GM23338 (cell line): ENCODE results near the gene HOXB4. TPM values are rescaled to one million over a fixed set of nuclear protein-coding genes. Genes with fewer than 3 reads are reported as not detected.
A peak's percentile ranks its signal among the peaks of the same experiment; 100 is the strongest.

Source experiments
- ATAC-seq: fragments of 200-7000 bp; cut with Tn5 transposase; 3 replicates; pipeline ENCODE4 v1.9.1; 2020
- DNase-seq: peaks from one replicate; pipeline ENCODE4 v3.0.0-alpha.2; 2015; ENCODE audit warnings: low spot score
- H2AFZ ChIP-seq: fragments of 200-600 bp; sonication (generic); 2 replicates; pipeline ENCODE4 v1.8.0; 2016; ENCODE audit warnings: antibody characterized with exemption, mild to moderate bottlenecking, moderate library complexity
- H3F3A ChIP-seq: fragments of 200-600 bp; sonication (generic); replicated peaks from 2 replicates; pipeline ENCODE4 v1.8.0; 2017; ENCODE audit warnings: antibody characterized with exemption, mixed run types, low read depth
- H3K27ac ChIP-seq: fragments of 200-600 bp; sonication (generic); 2 replicates; pipeline ENCODE4 v1.6.1; 2016; ENCODE audit warnings: low read depth
- H3K27me3 ChIP-seq: fragments of 200-600 bp; sonication (generic); 2 replicates; pipeline ENCODE4 v1.8.0; 2016; ENCODE audit warnings: mild to moderate bottlenecking, mixed run types, moderate library complexity; ENCODE audit not compliant: insufficient read depth
- H3K36me3 ChIP-seq: fragments of 200-600 bp; sonication (generic); 2 replicates; pipeline ENCODE4 v1.8.0; 2016; ENCODE audit warnings: mild to moderate bottlenecking; ENCODE audit not compliant: insufficient read depth
- H3K4me1 ChIP-seq: fragments of 200-600 bp; sonication (generic); 2 replicates; pipeline ENCODE4 v1.8.0; 2016; ENCODE audit warnings: mild to moderate bottlenecking, moderate library complexity; ENCODE audit not compliant: insufficient read depth
- H3K4me2 ChIP-seq: fragments of 200-600 bp; sonication (generic); 2 replicates; pipeline ENCODE4 v1.7.1; 2017; ENCODE audit warnings: mixed run types
- H3K4me3 ChIP-seq: fragments of 200-600 bp; sonication (generic); 2 replicates; pipeline ENCODE4 v1.6.1; 2016; ENCODE audit warnings: mixed run types
- H3K79me2 ChIP-seq: fragments of 200-600 bp; sonication (generic); replicated peaks from 2 replicates; pipeline ENCODE4 v1.8.0; 2017; ENCODE audit warnings: mild to moderate bottlenecking; ENCODE audit not compliant: insufficient read depth
- H3K9me2 ChIP-seq: fragments of 200-600 bp; sonication (generic); 2 replicates; pipeline ENCODE4 v1.8.0; 2017; ENCODE audit not compliant: insufficient read depth
- H4K20me1 ChIP-seq: fragments of 200-600 bp; sonication (generic); replicated peaks from 2 replicates; pipeline ENCODE4 v1.8.0; 2017; ENCODE audit warnings: mild to moderate bottlenecking; ENCODE audit not compliant: insufficient read depth
- H3K27ac Mint-ChIP-seq: 2 replicates; pipeline ENCODE4 v1.8.0; 2020; ENCODE audit warnings: inconsistent platforms, mild to moderate bottlenecking, moderate library complexity, mixed read lengths
- H3K27me3 Mint-ChIP-seq: 3 replicates; pipeline ENCODE4 v1.8.0; 2022; ENCODE audit warnings: low read depth, mild to moderate bottlenecking, moderate library complexity, mixed read lengths, inconsistent platforms; ENCODE audit not compliant: insufficient read depth, poor library complexity
- H3K36me3 Mint-ChIP-seq: 3 replicates; pipeline ENCODE4 v1.8.0; 2021; ENCODE audit warnings: low read depth, mild to moderate bottlenecking, inconsistent platforms, moderate library complexity, mixed read lengths
- H3K4me1 Mint-ChIP-seq: 3 replicates; pipeline ENCODE4 v1.8.0; 2020; ENCODE audit warnings: mild to moderate bottlenecking, inconsistent platforms, mixed read lengths
- H3K4me3 Mint-ChIP-seq: 3 replicates; pipeline ENCODE4 v1.8.0; 2021; ENCODE audit warnings: moderate library complexity, mild to moderate bottlenecking, inconsistent platforms, mixed read lengths
- H3K9me3 Mint-ChIP-seq: 3 replicates; pipeline ENCODE4 v1.8.0; 2020; ENCODE audit warnings: moderate library complexity, mild to moderate bottlenecking, inconsistent platforms, mixed read lengths
- CREB1 ChIP-seq: fragments of 250-450 bp; sonication (Bioruptor Pico); IDR thresholded peaks from 2 replicates; pipeline ENCODE4 v1.5.0; 2020; ENCODE audit warnings: low read depth, mild to moderate bottlenecking, moderate library complexity
- EZH2 ChIP-seq: fragments of 200-600 bp; sonication (generic); IDR thresholded peaks from one replicate; pipeline ENCODE4 v1.8.0; 2017; ENCODE audit warnings: antibody characterized with exemption, mild to moderate bottlenecking, low read depth; ENCODE audit not compliant: unreplicated experiment
- polyA plus RNA-seq: library from polyadenylated mRNA; unstranded; fragments of >200 nt; fragmentation: Nextera tagmentation; extraction: Ambion mirVana; gene quantifications from 2 replicates; pipeline ENCODE4 v1.2.1, GENCODE V29; 2016
- total RNA-seq: library from RNA; depleted of rRNA; stranded (reverse); fragments of >200 nt; shearing (Covaris generic); gene quantifications from 2 replicates; pipeline ENCODE4 v1.2.3, GENCODE V29; 2014
- TF ChIP-seq, protein P1 (sequence below), 2 experiments: fragments of 200-600 bp in 1 of 2; sonication (generic) in 1 of 2; conservative IDR thresholded peaks; 2 replicates each; pipeline versions ENCODE4 v1.5.1 to v1.6.1; 2016 to 2017; ENCODE audit warnings: antibody characterized with exemption in 2 of 2, low read depth in 2 of 2, mild to moderate bottlenecking in 2 of 2, moderate library complexity in 1 of 2
- TF ChIP-seq, protein P2 (sequence below): fragments of 250-450 bp; sonication (Bioruptor Pico); IDR thresholded peaks from 2 replicates; pipeline ENCODE4 v1.5.0; 2020; ENCODE audit warnings: mild to moderate bottlenecking, moderate library complexity

The HOXB4 gene
- total and polyA plus RNA-seq, 2 experiments from 2014 or later: not detected

DNA sequence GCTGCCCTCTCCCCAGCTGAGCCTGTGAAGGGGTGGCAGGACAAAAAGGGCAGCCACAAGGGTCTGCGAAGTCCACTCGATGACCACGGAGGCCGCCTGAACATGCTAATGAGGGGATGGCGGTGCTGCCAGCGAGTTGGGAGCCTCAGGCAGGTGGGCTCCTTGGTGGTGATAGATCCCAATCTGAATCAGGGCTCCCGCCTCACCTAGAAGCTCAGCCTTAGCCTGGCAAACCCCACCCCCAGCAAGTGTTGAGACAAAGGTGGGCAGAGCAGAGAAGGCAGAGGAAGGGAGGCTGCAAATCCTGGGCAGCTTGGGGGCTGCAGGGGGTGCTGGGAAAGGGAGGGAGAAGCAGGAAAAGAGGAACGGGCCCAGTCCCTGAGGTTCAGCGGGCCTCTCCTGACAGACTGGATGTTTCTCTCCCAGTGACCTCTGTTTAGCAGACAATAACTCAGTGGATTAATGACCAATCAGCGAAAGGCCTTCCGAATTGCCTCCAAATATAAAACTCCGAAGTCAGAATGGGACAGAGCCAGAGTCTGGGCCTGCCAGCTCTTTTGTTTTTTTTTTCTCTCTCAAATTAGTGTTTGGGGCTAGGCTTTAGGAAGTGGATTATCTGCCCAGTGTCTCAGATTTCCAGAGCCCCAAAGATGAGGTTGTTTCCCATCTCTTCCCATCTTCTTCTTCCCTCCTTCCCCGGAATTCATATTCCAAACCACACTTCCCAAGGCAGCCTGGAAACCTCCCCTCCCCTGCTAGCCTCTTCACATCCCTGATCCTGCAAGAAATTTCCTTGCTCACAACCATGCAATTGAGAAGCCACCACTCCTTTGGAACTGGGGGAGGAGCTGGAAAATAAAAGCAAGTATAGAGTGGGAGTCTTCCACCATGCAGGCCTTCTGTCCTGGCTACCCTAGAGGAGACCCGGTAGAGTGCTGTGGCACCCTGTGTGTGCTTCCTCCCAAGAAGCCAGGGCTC lies 18.0 kb downstream of the HOXB4 start:
- Histone ChIP-seq H3K36me3 (no peaks in the 10 kb centered on the region), H3K9me2 (no peaks in the 10 kb centered on the region), H3K27me3 (peaks cover 100% of the 10 kb centered on the region), H3K4me3 (0 out of 2 replicates have a peak overlapping the region, but pooled peaks have one; percentile 30), H2AFZ (no peak overlapping the region), H3K79me2 (no peaks in the 10 kb centered on the region), H4K20me1 (peaks cover 67% of the 10 kb centered on the region), H3K4me1 (peaks cover 47% of the 10 kb centered on the region), H3F3A (peaks cover 53% of the 10 kb centered on the region), H3K27ac (no peak overlapping the region), H3K4me2 (peak overlapping the region; percentile 67)
- Mint-ChIP-seq H3K27ac (no peak overlapping the region), H3K4me3 (no peak overlapping the region), H3K27me3 (peaks cover 87% of the 10 kb centered on the region), H3K36me3 (no peaks in the 10 kb centered on the region), H3K9me3 (no peaks in the 10 kb centered on the region; the same call in 2 of the 3 replicates), H3K4me1 (peaks cover 23% of the 10 kb centered on the region)
- no peak for ATAC-seq
- TF ChIP-seq CREB1 (no peak), EZH2 (peak; percentile 67)
- TF ChIP-seq, protein P1, sequence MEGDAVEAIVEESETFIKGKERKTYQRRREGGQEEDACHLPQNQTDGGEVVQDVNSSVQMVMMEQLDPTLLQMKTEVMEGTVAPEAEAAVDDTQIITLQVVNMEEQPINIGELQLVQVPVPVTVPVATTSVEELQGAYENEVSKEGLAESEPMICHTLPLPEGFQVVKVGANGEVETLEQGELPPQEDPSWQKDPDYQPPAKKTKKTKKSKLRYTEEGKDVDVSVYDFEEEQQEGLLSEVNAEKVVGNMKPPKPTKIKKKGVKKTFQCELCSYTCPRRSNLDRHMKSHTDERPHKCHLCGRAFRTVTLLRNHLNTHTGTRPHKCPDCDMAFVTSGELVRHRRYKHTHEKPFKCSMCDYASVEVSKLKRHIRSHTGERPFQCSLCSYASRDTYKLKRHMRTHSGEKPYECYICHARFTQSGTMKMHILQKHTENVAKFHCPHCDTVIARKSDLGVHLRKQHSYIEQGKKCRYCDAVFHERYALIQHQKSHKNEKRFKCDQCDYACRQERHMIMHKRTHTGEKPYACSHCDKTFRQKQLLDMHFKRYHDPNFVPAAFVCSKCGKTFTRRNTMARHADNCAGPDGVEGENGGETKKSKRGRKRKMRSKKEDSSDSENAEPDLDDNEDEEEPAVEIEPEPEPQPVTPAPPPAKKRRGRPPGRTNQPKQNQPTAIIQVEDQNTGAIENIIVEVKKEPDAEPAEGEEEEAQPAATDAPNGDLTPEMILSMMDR (conservative IDR thresholded peaks at IDR 0.05; ENCODE audit: low read depth in 2 of 2): 0 out of 4 replicates have a peak, but pooled peaks of 1 of the 2 experiments have one; percentile 2
- no peak for DNase-seq

DNA sequence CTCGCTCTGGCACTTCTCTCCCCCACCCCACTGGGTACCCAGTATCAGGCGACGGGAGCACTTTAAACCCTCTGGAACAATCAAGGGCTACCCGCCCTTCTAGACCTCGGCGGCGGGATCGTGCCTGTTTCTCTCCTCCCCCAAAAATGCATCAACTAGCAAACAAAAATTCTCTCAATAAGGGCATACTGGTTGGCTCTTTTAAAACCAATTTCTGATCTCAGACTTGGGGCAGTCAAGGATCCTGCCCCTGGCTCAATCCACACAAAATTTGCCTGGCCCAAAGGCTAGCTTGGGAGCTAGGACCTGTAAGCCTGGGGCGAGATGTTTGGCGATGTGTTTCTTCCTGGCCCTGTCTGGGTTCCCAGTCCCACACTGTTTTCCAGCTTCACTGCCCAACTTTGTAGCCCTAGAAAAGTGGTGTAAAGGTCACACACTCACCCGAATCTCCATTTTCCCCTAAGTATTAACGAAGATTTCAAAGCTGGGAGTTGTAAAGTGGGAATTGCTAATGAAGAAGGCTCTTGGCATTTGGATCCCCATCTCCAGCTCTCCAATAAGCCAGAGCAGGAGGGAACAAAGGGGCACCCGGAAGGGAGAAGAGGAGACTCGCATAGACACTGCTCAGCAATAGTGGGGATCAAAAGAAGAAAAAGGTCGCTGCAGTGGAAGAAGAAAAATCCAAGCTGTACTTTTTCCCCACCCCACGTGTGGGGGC lies 18.9 kb downstream of the HOXB4 start:
- Histone ChIP-seq H2AFZ (no peak overlapping the region), H3K36me3 (no peaks in the 10 kb centered on the region), H3K79me2 (no peaks in the 10 kb centered on the region), H3F3A (peaks cover 48% of the 10 kb centered on the region), H3K4me1 (peaks cover 47% of the 10 kb centered on the region), H3K27ac (no peak overlapping the region), H4K20me1 (peaks cover 65% of the 10 kb centered on the region), H3K27me3 (peaks cover 100% of the 10 kb centered on the region), H3K9me2 (no peaks in the 10 kb centered on the region), H3K4me3 (0 out of 2 replicates have a peak overlapping the region, but pooled peaks have one; percentile 30), H3K4me2 (peak overlapping the region; percentile 67)
- Mint-ChIP-seq H3K36me3 (no peaks in the 10 kb centered on the region), H3K27ac (no peak overlapping the region), H3K4me1 (peaks cover 27% of the 10 kb centered on the region), H3K9me3 (no peaks in the 10 kb centered on the region; the same call in 2 of the 3 replicates), H3K4me3 (no peak overlapping the region), H3K27me3 (peaks cover 96% of the 10 kb centered on the region)
- DNase-seq (no peak), ATAC-seq (no peak)
- peak; percentile 83 for TF ChIP-seq EZH2
- TF ChIP-seq, protein P2, sequence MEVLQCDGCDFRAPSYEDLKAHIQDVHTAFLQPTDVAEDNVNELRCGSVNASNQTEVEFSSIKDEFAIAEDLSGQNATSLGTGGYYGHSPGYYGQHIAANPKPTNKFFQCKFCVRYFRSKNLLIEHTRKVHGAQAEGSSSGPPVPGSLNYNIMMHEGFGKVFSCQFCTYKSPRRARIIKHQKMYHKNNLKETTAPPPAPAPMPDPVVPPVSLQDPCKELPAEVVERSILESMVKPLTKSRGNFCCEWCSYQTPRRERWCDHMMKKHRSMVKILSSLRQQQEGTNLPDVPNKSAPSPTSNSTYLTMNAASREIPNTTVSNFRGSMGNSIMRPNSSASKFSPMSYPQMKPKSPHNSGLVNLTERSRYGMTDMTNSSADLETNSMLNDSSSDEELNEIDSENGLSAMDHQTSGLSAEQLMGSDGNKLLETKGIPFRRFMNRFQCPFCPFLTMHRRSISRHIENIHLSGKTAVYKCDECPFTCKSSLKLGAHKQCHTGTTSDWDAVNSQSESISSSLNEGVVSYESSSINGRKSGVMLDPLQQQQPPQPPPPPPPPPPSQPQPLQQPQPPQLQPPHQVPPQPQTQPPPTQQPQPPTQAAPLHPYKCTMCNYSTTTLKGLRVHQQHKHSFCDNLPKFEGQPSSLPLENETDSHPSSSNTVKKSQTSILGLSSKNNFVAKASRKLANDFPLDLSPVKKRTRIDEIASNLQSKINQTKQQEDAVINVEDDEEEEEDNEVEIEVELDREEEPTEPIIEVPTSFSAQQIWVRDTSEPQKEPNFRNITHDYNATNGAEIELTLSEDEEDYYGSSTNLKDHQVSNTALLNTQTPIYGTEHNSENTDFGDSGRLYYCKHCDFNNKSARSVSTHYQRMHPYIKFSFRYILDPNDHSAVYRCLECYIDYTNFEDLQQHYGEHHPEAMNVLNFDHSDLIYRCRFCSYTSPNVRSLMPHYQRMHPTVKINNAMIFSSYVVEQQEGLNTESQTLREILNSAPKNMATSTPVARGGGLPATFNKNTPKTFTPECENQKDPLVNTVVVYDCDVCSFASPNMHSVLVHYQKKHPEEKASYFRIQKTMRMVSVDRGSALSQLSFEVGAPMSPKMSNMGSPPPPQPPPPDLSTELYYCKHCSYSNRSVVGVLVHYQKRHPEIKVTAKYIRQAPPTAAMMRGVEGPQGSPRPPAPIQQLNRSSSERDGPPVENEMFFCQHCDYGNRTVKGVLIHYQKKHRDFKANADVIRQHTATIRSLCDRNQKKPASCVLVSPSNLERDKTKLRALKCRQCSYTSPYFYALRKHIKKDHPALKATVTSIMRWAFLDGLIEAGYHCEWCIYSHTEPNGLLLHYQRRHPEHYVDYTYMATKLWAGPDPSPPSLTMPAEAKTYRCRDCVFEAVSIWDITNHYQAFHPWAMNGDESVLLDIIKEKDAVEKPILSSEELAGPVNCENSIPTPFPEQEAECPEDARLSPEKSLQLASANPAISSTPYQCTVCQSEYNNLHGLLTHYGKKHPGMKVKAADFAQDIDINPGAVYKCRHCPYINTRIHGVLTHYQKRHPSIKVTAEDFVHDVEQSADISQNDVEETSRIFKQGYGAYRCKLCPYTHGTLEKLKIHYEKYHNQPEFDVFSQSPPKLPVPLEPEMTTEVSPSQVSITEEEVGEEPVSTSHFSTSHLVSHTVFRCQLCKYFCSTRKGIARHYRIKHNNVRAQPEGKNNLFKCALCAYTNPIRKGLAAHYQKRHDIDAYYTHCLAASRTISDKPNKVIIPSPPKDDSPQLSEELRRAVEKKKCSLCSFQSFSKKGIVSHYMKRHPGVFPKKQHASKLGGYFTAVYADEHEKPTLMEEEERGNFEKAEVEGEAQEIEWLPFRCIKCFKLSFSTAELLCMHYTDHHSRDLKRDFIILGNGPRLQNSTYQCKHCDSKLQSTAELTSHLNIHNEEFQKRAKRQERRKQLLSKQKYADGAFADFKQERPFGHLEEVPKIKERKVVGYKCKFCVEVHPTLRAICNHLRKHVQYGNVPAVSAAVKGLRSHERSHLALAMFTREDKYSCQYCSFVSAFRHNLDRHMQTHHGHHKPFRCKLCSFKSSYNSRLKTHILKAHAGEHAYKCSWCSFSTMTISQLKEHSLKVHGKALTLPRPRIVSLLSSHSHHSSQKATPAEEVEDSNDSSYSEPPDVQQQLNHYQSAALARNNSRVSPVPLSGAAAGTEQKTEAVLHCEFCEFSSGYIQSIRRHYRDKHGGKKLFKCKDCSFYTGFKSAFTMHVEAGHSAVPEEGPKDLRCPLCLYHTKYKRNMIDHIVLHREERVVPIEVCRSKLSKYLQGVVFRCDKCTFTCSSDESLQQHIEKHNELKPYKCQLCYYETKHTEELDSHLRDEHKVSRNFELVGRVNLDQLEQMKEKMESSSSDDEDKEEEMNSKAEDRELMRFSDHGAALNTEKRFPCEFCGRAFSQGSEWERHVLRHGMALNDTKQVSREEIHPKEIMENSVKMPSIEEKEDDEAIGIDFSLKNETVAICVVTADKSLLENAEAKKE (CRISPR knock-in tag): no peak
- TF ChIP-seq, protein P1 (conservative IDR thresholded peaks at IDR 0.05; ENCODE audit: low read depth in 2 of 2): 0 out of 4 replicates have a peak, but pooled peaks of 1 of the 2 experiments have one; percentile 8
